ENCODE data around the gene DGCR6.
"Not testable (repeated sequence)": the region's sequence is repeated elsewhere in the genome, so short reads cannot be mapped to it uniquely, and the experiment has no call there.

Gene DGCR6

GRCh38 chr22:18931905-18932652 is 26.0 kb downstream of the DGCR6 start:
- DNase-seq, result no peak

GRCh38 chr22:18933914-18934313 is 27.8 kb downstream of the DGCR6 start:
- DNase-seq, result no peak

GRCh38 chr22:18934688-18935087 is 28.6 kb downstream of the DGCR6 start:
- not testable (repeated sequence) for DNase-seq

- no peak for DNase-seq
These were observed 29.9 kb downstream of the DGCR6 start, which contains the start of gene PRODH for GRCh38 chr22:18935889-18936529. Gene PRODH (minus strand): TSS chr22:18936293. CDS start chr22:18936287, 6 bp downstream.

- DNase-seq, result not testable (repeated sequence)
These were observed 32.6 kb downstream of the DGCR6 start for GRCh38 chr22:18938691-18939090.

- DNase-seq, result not testable (repeated sequence)
These were observed 41.0 kb downstream of the DGCR6 start for GRCh38 chr22:18947105-18947504.

- no peak for DNase-seq
These were observed 41.8 kb downstream of the DGCR6 start for GRCh38 chr22:18947905-18948304.

- no peak for DNase-seq
These were observed 44.0 kb downstream of the DGCR6 start for GRCh38 chr22:18950141-18950540.

- DNase-seq, result no peak
These were observed 45.9 kb downstream of the DGCR6 start for GRCh38 chr22:18952022-18952421.

GRCh38 chr22:18953128-18953527 is 47.0 kb downstream of the DGCR6 start:
- not testable (repeated sequence) for DNase-seq

GRCh38 chr22:18954303-18954989 is 48.3 kb downstream of the DGCR6 start:
- peak; percentile 47 for DNase-seq

- no peak for DNase-seq
These were observed 49.0 kb downstream of the DGCR6 start for GRCh38 chr22:18954990-18955571.

- no peak for DNase-seq
These were observed 49.6 kb downstream of the DGCR6 start for GRCh38 chr22:18955696-18956095.

- DNase-seq, result not testable (repeated sequence)
These were observed 50.2 kb downstream of the DGCR6 start for GRCh38 chr22:18956121-18956895.

- not testable (repeated sequence) for DNase-seq
These were observed 50.8 kb downstream of the DGCR6 start for GRCh38 chr22:18956956-18957355.

GRCh38 chr22:18957621-18958320 is 51.7 kb downstream of the DGCR6 start:
- not testable (repeated sequence) for DNase-seq

- DNase-seq, result not testable (repeated sequence)
These were observed 52.2 kb downstream of the DGCR6 start for GRCh38 chr22:18958321-18958705.

GRCh38 chr22:18958738-18959137 is 52.6 kb downstream of the DGCR6 start:
- DNase-seq, result not testable (repeated sequence)

GRCh38 chr22:18959266-18959665 is 53.1 kb downstream of the DGCR6 start:
- not testable (repeated sequence) for DNase-seq

GRCh38 chr22:18959741-18960140 is 53.6 kb downstream of the DGCR6 start:
- not testable (repeated sequence) for DNase-seq

- not testable (repeated sequence) for DNase-seq
These were observed 54.2 kb downstream of the DGCR6 start for GRCh38 chr22:18960166-18960820.
